ENCODE results near the gene WASF2.

- TF ChIP-seq CTCF (IDR thresholded peaks at IDR 0.05; ENCODE audit: control extremely low read depth in 1 of 3, insufficient read depth in 1 of 3, low read depth in 1 of 3, low read length in 3 of 3) (no peak), POLR2A (IDR thresholded peaks at IDR 0.05; ENCODE audit: control extremely low read depth in 1 of 2, low read depth in 2 of 2, low read length in 2 of 2) (peak in 1 of 2 experiments; percentile 51; a peak in 2 of 3 replicates), CBX8 (IDR thresholded peaks at IDR 0.05; ENCODE audit: borderline replicate concordance, low read depth, low read length) (no peak), EZH2 (IDR thresholded peaks at IDR 0.05; ENCODE audit: low read depth, low read length, severe bottlenecking) (peak; percentile 6), HDAC2 (IDR thresholded peaks at IDR 0.05; ENCODE audit: borderline replicate concordance in 1 of 2, low read depth in 2 of 2, low read length in 2 of 2) (0 out of 4 replicates have a peak, but pooled peaks of 1 of the 2 experiments have one; percentile 64), TAF1 (IDR thresholded peaks at IDR 0.05; ENCODE audit: low read depth, low read length) (peak; percentile 71), HDAC6 (IDR thresholded peaks at IDR 0.05; ENCODE audit: low read depth, low read length) (no peak)
Measured at GRCh38 chr1:27365372-27366112, 124.4 kb downstream of the WASF2 start.

Measured in H1 (cell line).